Measurements from ENCODE around the gene ST7. TPM values are rescaled to one million over a fixed set of nuclear protein-coding genes. Genes with fewer than 3 reads are reported as not detected.

Gene ST7
- total RNA-seq, 1 experiment from 2014 or later, result 22.6 TPM

- in situ Hi-C loops (cut with HindIII; ENCODE audit: low pct_unique_long_range_greater_than_20kb, low sequenced_read_pairs), result no loop called here
- DNase-seq (ENCODE audit: low read depth), result no peak
Measured at GRCh38 chr7:117148971-117149370, 195.7 kb downstream of the ST7 start.

DNA sequence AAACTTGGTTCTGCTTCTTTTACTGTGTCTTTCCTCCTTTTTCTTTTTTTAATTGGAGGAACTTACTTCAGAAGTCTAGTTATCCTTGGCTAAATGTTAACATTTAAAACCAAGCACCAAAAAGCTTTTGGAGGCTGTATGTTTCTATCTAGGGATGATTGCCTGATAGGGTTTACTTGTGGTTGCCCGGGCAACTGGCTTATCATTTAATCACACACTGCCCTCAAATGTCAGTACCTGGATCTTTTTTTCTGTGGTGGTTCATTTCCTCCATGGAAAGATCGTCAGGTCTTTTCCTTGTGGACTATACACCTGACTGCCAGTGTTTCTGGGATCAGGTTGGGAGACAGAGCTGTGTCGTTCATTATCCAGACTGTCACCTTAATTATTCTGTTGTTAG lies 196.4 kb downstream of the ST7 start:
- in situ Hi-C loops (cut with HindIII; ENCODE audit: low pct_unique_long_range_greater_than_20kb, low sequenced_read_pairs), result no loop called here
- no peak for DNase-seq (ENCODE audit: low read depth)

- in situ Hi-C loops (cut with HindIII; ENCODE audit: low pct_unique_long_range_greater_than_20kb, low sequenced_read_pairs), result no loop called here
- no peak for DNase-seq (ENCODE audit: low read depth)
Measured at GRCh38 chr7:117152213-117153007, 199.1 kb downstream of the ST7 start.

GRCh38 chr7:117153016-117153545 lies 199.8 kb downstream of the ST7 start:
- DNase-seq (ENCODE audit: low read depth), result no peak
- in situ Hi-C loops (cut with HindIII; ENCODE audit: low pct_unique_long_range_greater_than_20kb, low sequenced_read_pairs), result no loop called here

DNA sequence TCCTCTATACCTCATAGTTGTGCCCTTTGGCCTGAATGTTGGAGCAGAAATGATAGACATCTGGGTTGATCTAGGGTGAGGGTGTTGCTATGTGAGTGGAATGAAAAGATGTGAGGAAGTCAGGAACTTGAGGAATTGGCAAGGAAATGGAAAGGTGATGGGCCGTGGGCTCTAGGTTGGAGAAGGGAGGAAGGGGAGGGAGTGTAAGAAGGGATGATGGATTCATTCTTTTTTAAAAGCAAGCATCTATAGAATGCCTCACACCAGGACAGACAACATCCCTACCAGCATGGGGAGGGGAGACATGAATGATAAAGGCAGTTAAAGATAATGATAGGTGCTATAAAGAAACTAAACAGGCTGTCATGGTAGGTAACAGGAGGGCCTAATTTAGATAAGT lies 201.4 kb downstream of the ST7 start:
- DNase-seq (ENCODE audit: low read depth), result no peak
- in situ Hi-C loops (cut with HindIII; ENCODE audit: low pct_unique_long_range_greater_than_20kb, low sequenced_read_pairs), result no loop called here

- DNase-seq (ENCODE audit: low read depth), result no peak
- in situ Hi-C loops (cut with HindIII; ENCODE audit: low pct_unique_long_range_greater_than_20kb, low sequenced_read_pairs), result no loop called here
Measured at GRCh38 chr7:117155694-117156093, 202.4 kb downstream of the ST7 start.

GRCh38 chr7:117157241-117158209 lies 204.2 kb downstream of the ST7 start:
- in situ Hi-C loops (cut with HindIII; ENCODE audit: low pct_unique_long_range_greater_than_20kb, low sequenced_read_pairs), result no loop called here
- peak; percentile 56 for DNase-seq (ENCODE audit: low read depth)

DNA sequence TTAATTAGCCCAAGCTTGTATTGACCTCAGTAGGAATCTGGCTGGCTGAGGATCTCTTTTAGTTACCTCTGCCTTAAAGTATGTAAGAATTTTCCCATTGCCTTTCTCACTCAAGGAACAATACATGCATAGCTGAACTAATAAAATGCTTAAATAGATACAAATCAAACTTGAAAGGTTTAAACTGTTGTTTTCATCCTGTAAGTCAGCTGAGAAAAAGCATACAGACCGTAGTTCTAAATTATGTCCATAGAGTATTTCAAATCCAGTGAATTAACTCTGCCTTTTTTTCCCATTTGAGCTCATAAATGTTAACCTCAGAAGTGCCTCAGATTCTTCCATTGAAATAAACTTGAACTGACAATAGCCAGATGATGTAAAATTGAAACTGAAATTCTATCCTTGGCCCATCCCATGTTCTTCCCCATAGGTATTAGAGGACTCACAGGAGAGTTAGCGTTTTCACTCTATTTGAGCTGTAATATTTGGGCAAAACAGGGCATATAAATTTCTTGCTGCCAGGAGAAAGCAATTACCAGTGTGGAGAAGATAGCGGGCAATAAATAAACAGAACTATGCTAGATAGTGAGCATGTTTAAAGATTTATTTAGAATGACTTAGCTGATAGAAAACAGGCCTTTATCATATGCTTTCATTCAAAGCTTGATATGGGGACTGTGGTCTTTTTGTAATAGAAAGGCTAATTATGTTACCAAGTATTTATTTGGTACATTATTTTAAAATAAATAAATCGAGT lies 205.8 kb downstream of the ST7 start:
- in situ Hi-C loops (cut with HindIII; ENCODE audit: low pct_unique_long_range_greater_than_20kb, low sequenced_read_pairs), result no loop called here
- DNase-seq (ENCODE audit: low read depth), result no peak

DNA sequence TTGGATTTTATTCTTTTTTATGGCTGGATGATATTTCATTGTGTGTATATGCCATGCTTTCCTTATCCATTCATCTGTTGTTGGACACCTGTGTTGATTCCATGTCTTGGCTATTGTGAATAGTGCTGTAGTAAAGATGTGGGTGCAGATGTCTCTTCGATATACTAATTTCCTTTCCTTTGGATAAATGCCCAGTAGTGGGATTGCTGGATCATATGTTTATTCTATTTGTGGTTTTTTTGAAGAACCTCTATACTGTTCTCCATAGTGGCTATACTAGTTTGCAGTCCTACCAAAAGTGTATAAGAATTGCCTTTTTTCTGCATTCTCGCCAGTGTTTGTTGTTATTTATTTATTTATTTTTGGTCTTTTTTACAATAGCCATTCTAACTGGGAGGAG lies 209.8 kb downstream of the ST7 start:
- in situ Hi-C loops (cut with HindIII; ENCODE audit: low pct_unique_long_range_greater_than_20kb, low sequenced_read_pairs), result no loop called here
- DNase-seq (ENCODE audit: low read depth), result no peak

- no peak for DNase-seq (ENCODE audit: low read depth)
- in situ Hi-C loops (cut with HindIII; ENCODE audit: low pct_unique_long_range_greater_than_20kb, low sequenced_read_pairs), result no loop called here
Measured at GRCh38 chr7:117164620-117165019, 211.3 kb downstream of the ST7 start.

DNA sequence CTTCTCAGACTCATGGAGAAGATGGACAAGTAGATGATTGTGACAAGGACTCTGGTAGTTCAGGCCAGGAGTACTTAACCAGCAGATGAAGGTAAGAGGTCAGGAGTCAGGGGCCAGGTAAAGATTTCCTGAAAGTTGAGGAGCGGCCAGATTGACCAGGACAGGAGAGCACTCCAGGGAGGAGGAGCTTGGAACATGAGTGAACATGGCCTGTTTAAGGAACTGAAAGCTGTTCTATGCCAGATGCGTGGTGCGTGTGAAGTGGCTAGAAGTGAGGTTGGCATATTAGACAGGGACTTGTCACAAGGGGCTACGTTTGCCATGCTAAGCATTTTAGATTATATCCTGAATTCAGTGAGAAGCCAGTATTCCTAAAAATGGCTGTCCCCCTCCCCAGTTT lies 212.4 kb downstream of the ST7 start:
- in situ Hi-C loops (cut with HindIII; ENCODE audit: low pct_unique_long_range_greater_than_20kb, low sequenced_read_pairs), result no loop called here
- no peak for DNase-seq (ENCODE audit: low read depth)

DNA sequence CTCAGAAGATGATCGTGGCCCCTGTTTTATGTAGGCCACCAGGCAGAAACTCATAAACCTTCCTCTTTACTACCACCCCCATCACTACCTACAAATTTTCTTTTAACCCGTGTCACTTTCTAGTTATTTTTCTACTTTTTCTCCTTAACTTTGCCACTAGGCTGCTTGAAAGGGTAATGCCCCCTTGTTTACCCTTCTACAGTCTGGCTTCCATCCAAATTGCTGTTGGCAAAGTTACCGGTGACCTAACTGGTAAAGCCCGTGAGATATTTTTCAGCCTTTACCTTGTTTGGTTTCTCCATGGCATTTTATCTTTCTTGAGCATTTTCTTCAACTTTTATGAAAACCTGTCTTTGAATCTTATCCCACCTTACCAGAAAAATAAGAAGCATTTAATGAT lies 216.6 kb downstream of the ST7 start:
- in situ Hi-C loops (cut with HindIII; ENCODE audit: low pct_unique_long_range_greater_than_20kb, low sequenced_read_pairs), result no loop called here
- peak; percentile 50 for DNase-seq (ENCODE audit: low read depth)

DNA sequence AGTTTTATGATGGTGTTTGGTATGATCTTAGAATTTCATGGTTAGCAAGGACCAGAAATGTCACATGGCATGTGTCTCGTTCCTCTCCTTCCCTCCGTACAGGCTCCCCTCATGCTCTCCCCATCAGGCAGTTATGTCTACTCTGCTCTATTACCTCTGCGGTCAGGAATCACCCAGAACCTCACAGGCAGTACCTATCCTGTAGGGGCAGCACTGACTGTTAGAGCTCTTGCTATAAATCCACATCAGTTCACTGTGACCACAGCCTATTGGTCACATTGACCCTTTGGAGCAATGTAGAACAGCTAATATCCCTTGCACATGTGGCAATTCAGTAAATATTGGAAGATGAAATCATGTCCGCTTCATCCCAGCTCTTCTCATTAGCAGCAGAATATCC lies 217.8 kb downstream of the ST7 start:
- no peak for DNase-seq (ENCODE audit: low read depth)
- in situ Hi-C loops (cut with HindIII; ENCODE audit: low pct_unique_long_range_greater_than_20kb, low sequenced_read_pairs), result no loop called here

DNA sequence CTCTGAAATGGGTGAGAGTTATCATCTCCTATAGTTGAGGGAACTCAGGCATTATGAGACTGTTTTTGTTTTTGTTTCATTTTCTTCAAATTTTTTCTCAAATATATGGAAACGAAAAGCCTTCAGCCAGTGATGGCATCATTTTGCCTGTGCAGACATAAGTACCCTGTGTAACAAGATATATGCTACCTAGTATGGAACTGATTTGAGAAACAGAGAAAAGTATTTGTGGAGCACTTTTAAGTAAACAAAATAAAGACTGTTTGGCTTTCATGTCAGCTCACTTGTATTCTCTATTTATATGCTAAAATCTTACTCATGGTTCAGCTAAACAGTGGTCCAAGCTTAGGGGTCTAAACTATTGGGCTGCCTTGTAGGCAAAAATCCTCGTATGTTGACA lies 219.0 kb downstream of the ST7 start:
- in situ Hi-C loops (cut with HindIII; ENCODE audit: low pct_unique_long_range_greater_than_20kb, low sequenced_read_pairs), result no loop called here
- no peak for DNase-seq (ENCODE audit: low read depth)

DNA sequence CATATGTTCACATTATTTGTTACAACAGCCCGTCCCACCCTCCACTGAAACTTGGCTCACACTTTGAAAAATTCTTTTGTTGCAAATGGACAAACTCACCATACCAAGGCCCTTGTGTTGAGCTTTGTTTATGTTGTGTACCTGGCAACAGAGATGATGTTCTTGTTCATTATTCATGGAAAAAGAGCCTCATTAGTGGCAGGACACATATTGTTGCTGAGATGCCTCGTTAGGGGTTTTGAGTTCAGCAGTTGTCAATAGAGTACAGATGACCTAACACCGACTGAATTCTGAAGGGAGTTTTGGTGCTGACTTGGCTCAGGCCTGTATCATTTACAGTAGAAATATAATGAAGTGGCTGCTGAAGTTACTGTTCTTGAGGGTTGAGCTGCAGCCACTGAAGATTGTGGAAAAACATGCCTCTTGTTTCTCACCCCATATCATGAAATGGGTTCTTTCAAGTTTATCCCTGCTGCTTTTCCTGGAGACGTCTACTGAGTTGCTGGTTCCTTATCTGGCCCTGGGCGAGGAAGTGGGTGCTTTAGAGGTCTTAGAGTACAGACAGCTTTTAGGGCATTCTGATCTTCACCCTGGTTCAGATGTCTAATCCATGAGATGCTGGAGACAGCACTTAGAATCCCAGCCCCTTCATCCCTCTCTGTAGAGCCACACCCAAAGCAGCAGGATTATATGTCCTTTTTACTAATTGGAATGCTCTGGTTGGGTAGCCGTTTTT lies 219.9 kb downstream of the ST7 start:
- DNase-seq (ENCODE audit: low read depth), result no peak
- in situ Hi-C loops (cut with HindIII; ENCODE audit: low pct_unique_long_range_greater_than_20kb, low sequenced_read_pairs), result no loop called here

DNA sequence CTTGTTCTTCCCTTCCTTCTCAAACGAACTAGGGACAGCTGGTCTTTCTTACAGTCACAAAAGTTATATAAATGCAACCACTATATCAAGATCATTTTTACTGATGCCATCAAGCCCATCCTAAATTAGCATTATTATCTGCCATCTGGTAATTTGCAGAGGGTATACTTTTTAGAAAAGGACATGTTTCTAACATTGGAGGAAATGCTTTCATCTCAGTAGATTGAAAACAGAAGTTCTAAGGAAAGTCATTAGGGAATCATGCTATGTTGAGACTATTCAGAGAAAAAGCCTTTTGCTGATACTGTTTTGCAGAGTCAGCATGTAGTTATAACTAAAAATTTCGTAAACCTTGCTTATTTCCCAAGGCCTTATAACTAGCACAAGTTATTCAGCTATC lies 222.9 kb downstream of the ST7 start:
- no peak for DNase-seq (ENCODE audit: low read depth)

DNA sequence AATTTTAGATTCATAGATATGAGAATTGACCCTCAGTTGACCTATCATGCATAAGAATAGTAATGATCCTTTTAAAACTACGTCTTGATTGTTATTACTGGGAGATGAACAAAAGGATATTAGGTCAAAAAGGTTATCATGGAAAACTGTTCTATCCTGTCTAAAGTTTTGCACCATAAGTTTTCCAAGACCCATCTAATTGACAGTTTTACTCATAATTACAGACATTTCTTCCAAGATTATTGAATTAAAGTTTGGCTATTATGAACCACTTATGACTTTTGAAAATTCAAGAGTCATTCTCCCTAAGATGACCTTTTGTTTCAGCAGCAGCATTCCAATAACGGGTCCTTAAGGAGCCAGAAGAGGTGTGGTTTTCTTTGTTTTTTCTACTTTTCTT lies 225.3 kb downstream of the ST7 start:
- DNase-seq (ENCODE audit: low read depth), result no peak
- in situ Hi-C loops (cut with HindIII; ENCODE audit: low pct_unique_long_range_greater_than_20kb, low sequenced_read_pairs), result no loop called here

More for the DNA sequence above, 222.9 kb downstream of the ST7 start:
- in situ Hi-C loops (cut with HindIII; ENCODE audit: low pct_unique_long_range_greater_than_20kb, low sequenced_read_pairs), result no loop called here

GRCh38 chr7:117179701-117180100 lies 226.4 kb downstream of the ST7 start:
- no peak for DNase-seq (ENCODE audit: low read depth)
- in situ Hi-C loops (cut with HindIII; ENCODE audit: low pct_unique_long_range_greater_than_20kb, low sequenced_read_pairs), result no loop called here
